Liver (tissue), 3 donors: Measurements from ENCODE around the gene BNC2.

Experiments
- EGR1 ChIP-seq, 2 donors: IDR thresholded peaks; 2 replicates each; pipeline ENCODE4 v1.6.1; 2016 to 2018; ENCODE audit warnings: antibody characterized with exemption in 2 of 2, low read depth in 2 of 2
- FOXA1 ChIP-seq: IDR thresholded peaks from 2 replicates; pipeline ENCODE4 v1.6.1; 2016; ENCODE audit warnings: antibody characterized with exemption
- GABPA ChIP-seq, 2 donors: IDR thresholded peaks in 1 of 2; conservative IDR thresholded peaks in 1 of 2; 2 replicates each; pipeline ENCODE4 v1.6.1; 2016; ENCODE audit warnings: antibody characterized with exemption in 2 of 2, mild to moderate bottlenecking in 1 of 2, moderate library complexity in 1 of 2
- HNF4A ChIP-seq, 2 donors: conservative IDR thresholded peaks; 2 replicates each; pipeline ENCODE4 v1.6.1; 2016; ENCODE audit warnings: antibody characterized with exemption in 2 of 2, mild to moderate bottlenecking in 2 of 2
- JUND ChIP-seq, 2 donors: IDR thresholded peaks; 2 replicates each; pipeline ENCODE4 v1.6.1; 2016; ENCODE audit warnings: antibody characterized with exemption in 2 of 2
- RAD21 ChIP-seq, 2 donors: IDR thresholded peaks; 2 replicates each; pipeline ENCODE4 v1.6.1; 2016; ENCODE audit warnings: antibody characterized with exemption in 2 of 2, mild to moderate bottlenecking in 2 of 2
- RXRA ChIP-seq, 2 donors: IDR thresholded peaks; 2 replicates each; pipeline ENCODE4 v1.6.1; 2017 to 2018; ENCODE audit warnings: antibody characterized with exemption in 2 of 2, mild to moderate bottlenecking in 1 of 2
- TAF1 ChIP-seq: conservative IDR thresholded peaks from 2 replicates; pipeline ENCODE4 v1.6.1; 2016; ENCODE audit warnings: antibody characterized with exemption, mild to moderate bottlenecking
- YY1 ChIP-seq: IDR thresholded peaks from 2 replicates; pipeline ENCODE4 v1.6.1; 2016; ENCODE audit warnings: antibody characterized with exemption, mild to moderate bottlenecking
- TF ChIP-seq, protein P1 (sequence below): fragments of 150-350 bp; IDR thresholded peaks from 2 replicates; pipeline ENCODE4 v1.5.1; 2017; ENCODE audit warnings: improper control_type of control experiment, low read depth, low read length; ENCODE audit not compliant: missing input control
- TF ChIP-seq, protein P2 (sequence below): IDR thresholded peaks from 2 replicates; pipeline ENCODE4 v1.6.1; 2016; ENCODE audit warnings: antibody characterized with exemption
- TF ChIP-seq, protein P3 (sequence below): IDR thresholded peaks from 2 replicates; pipeline ENCODE4 v1.6.1; 2016; ENCODE audit warnings: antibody characterized with exemption, mild to moderate bottlenecking
- TF ChIP-seq, protein P4 (sequence below): IDR thresholded peaks from 2 replicates; pipeline ENCODE4 v1.6.1; 2016; ENCODE audit warnings: antibody characterized with exemption
- donor health status: healthy.
- donor health status: healthy.

- TF ChIP-seq TAF1 (no peak), RAD21 (IDR thresholded peaks at IDR 0.05) (no peak), EGR1 (IDR thresholded peaks at IDR 0.05; ENCODE audit: low read depth in 2 of 2) (no peak), YY1 (no peak), HNF4A (conservative IDR thresholded peaks at IDR 0.05) (no peak), GABPA (IDR thresholded peaks at IDR 0.05 in 1 of 2, conservative IDR thresholded peaks at IDR 0.05 in 1 of 2) (no peak), RXRA (IDR thresholded peaks at IDR 0.05) (no peak), JUND (IDR thresholded peaks at IDR 0.05) (no peak), FOXA1 (no peak)
- TF ChIP-seq, protein P1, sequence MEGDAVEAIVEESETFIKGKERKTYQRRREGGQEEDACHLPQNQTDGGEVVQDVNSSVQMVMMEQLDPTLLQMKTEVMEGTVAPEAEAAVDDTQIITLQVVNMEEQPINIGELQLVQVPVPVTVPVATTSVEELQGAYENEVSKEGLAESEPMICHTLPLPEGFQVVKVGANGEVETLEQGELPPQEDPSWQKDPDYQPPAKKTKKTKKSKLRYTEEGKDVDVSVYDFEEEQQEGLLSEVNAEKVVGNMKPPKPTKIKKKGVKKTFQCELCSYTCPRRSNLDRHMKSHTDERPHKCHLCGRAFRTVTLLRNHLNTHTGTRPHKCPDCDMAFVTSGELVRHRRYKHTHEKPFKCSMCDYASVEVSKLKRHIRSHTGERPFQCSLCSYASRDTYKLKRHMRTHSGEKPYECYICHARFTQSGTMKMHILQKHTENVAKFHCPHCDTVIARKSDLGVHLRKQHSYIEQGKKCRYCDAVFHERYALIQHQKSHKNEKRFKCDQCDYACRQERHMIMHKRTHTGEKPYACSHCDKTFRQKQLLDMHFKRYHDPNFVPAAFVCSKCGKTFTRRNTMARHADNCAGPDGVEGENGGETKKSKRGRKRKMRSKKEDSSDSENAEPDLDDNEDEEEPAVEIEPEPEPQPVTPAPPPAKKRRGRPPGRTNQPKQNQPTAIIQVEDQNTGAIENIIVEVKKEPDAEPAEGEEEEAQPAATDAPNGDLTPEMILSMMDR, result no peak
- TF ChIP-seq, protein P2, sequence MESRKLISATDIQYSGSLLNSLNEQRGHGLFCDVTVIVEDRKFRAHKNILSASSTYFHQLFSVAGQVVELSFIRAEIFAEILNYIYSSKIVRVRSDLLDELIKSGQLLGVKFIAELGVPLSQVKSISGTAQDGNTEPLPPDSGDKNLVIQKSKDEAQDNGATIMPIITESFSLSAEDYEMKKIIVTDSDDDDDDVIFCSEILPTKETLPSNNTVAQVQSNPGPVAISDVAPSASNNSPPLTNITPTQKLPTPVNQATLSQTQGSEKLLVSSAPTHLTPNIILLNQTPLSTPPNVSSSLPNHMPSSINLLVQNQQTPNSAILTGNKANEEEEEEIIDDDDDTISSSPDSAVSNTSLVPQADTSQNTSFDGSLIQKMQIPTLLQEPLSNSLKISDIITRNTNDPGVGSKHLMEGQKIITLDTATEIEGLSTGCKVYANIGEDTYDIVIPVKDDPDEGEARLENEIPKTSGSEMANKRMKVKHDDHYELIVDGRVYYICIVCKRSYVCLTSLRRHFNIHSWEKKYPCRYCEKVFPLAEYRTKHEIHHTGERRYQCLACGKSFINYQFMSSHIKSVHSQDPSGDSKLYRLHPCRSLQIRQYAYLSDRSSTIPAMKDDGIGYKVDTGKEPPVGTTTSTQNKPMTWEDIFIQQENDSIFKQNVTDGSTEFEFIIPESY, result no peak
- TF ChIP-seq, protein P3, sequence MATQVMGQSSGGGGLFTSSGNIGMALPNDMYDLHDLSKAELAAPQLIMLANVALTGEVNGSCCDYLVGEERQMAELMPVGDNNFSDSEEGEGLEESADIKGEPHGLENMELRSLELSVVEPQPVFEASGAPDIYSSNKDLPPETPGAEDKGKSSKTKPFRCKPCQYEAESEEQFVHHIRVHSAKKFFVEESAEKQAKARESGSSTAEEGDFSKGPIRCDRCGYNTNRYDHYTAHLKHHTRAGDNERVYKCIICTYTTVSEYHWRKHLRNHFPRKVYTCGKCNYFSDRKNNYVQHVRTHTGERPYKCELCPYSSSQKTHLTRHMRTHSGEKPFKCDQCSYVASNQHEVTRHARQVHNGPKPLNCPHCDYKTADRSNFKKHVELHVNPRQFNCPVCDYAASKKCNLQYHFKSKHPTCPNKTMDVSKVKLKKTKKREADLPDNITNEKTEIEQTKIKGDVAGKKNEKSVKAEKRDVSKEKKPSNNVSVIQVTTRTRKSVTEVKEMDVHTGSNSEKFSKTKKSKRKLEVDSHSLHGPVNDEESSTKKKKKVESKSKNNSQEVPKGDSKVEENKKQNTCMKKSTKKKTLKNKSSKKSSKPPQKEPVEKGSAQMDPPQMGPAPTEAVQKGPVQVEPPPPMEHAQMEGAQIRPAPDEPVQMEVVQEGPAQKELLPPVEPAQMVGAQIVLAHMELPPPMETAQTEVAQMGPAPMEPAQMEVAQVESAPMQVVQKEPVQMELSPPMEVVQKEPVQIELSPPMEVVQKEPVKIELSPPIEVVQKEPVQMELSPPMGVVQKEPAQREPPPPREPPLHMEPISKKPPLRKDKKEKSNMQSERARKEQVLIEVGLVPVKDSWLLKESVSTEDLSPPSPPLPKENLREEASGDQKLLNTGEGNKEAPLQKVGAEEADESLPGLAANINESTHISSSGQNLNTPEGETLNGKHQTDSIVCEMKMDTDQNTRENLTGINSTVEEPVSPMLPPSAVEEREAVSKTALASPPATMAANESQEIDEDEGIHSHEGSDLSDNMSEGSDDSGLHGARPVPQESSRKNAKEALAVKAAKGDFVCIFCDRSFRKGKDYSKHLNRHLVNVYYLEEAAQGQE, result no peak
- TF ChIP-seq, protein P4, sequence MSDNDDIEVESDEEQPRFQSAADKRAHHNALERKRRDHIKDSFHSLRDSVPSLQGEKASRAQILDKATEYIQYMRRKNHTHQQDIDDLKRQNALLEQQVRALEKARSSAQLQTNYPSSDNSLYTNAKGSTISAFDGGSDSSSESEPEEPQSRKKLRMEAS, result no peak
These were observed 38.4 kb downstream of the BNC2 start for GRCh38 chr9:16832101-16832500.
